Activated B cell treated with CpG ODN at 0.5 μM for 24 hours (primary cell): ENCODE measurements around the gene SLC52A1. TPM values are rescaled to one million over a fixed set of nuclear protein-coding genes. Genes with fewer than 3 reads are reported as not detected.

Experiments
- ATAC-seq: fragments of 200-7000 bp; cut with Tn5 transposase; one replicate; pipeline ENCODE4 v1.10.0; 2021; ENCODE audit warnings: low read depth, mild to moderate bottlenecking, moderate library complexity
- CTCF ChIA-PET: fragments of 350-600 bp; sonication (Branson Sonifier 250); formaldehyde crosslinking; loops from one replicate; lab custom pipeline; 2021; ENCODE audit warnings: antibody characterized with exemption; lab: Charles Lee
- POLR2A ChIA-PET: fragments of 350-600 bp; sonication (Branson Sonifier 250); formaldehyde crosslinking; loops from one replicate; lab custom pipeline; 2021; ENCODE audit warnings: antibody characterized with exemption; lab: Charles Lee
- DNase-seq: peaks from one replicate; pipeline ENCODE4 v3.0.0; 2022
- H3K27ac Mint-ChIP-seq: one replicate; pipeline ENCODE4 v1.8.0; 2020; ENCODE audit warnings: mixed read lengths
- H3K27me3 Mint-ChIP-seq: one replicate; pipeline ENCODE4 v1.8.0; 2021; ENCODE audit warnings: mixed read lengths
- H3K36me3 Mint-ChIP-seq: one replicate; pipeline ENCODE4 v1.8.0; 2021; ENCODE audit warnings: low read depth, mixed read lengths
- H3K4me1 Mint-ChIP-seq: one replicate; pipeline ENCODE4 v1.8.0; 2021; ENCODE audit warnings: mixed read lengths
- H3K4me3 Mint-ChIP-seq: one replicate; pipeline ENCODE4 v1.8.0; 2020; ENCODE audit warnings: mild to moderate bottlenecking, mixed read lengths
- H3K9me3 Mint-ChIP-seq: one replicate; pipeline ENCODE4 v1.8.0; 2020; ENCODE audit warnings: mixed read lengths
- CTCF ChIP-seq: fragments of 200-600 bp; IDR thresholded peaks from one replicate; pipeline ENCODE4 v1.8.0; 2022; ENCODE audit warnings: antibody characterized with exemption, mild to moderate bottlenecking
- intact Hi-C: fragments of 100-400 bp; cut with micrococcal nuclease; formaldehyde crosslinking; loops from one replicate; pipeline ENCODE4 v1.15.1; 2024
- total RNA-seq: library from RNA; stranded (reverse); gene quantifications from 2 replicates; pipeline ENCODE4 v1.2.3, GENCODE V29; 2022

SLC52A1 gene
- total RNA-seq, 1 donor from 2014 or later = 0.09 TPM

GRCh38 chr17:5069724-5070123, 34.5 kb upstream of the SLC52A1 start:
- H3K9me3 Mint-ChIP-seq = no peaks in the 10 kb centered on the region
- H3K27me3 Mint-ChIP-seq = peaks cover 3% of the 10 kb centered on the region
- no peaks in the 10 kb centered on the region for H3K36me3 Mint-ChIP-seq
- H3K4me1 Mint-ChIP-seq = no peaks in the 10 kb centered on the region
- H3K4me3 Mint-ChIP-seq = no peak overlapping the region
- intact Hi-C loops = no loop called here
- ATAC-seq = no peak
- DNase-seq = no peak
- H3K27ac Mint-ChIP-seq = no peak overlapping the region
- TF ChIP-seq CTCF = no peak
- CTCF ChIA-PET = no interaction called here
- POLR2A ChIA-PET = no interaction called here

- ChIA-PET POLR2A (no interaction called here), CTCF (no interaction called here)
- Mint-ChIP-seq H3K36me3 (no peaks in the 10 kb centered on the region), H3K27me3 (peaks cover 4% of the 10 kb centered on the region), H3K9me3 (no peaks in the 10 kb centered on the region), H3K4me3 (no peak overlapping the region), H3K4me1 (no peaks in the 10 kb centered on the region), H3K27ac (no peak overlapping the region)
- TF ChIP-seq CTCF = no peak
- ATAC-seq (no peak), DNase-seq (no peak)
- intact Hi-C loops = no loop called here
Observed at GRCh38 chr17:5068236-5068635, 33.0 kb upstream of the SLC52A1 start.

GRCh38 chr17:5065227-5065744, 30.1 kb upstream of the SLC52A1 start:
- intact Hi-C loops = no loop called here
- peaks cover 5% of the 10 kb centered on the region for H3K27me3 Mint-ChIP-seq
- no peak for TF ChIP-seq CTCF
- ChIA-PET POLR2A (no interaction called here), CTCF (no interaction called here)
- H3K9me3 Mint-ChIP-seq = no peaks in the 10 kb centered on the region
- ATAC-seq (no peak), DNase-seq (no peak)
- no peaks in the 10 kb centered on the region for H3K36me3 Mint-ChIP-seq
- H3K4me1 Mint-ChIP-seq = peaks cover 6% of the 10 kb centered on the region
- no peak overlapping the region for H3K4me3 Mint-ChIP-seq
- H3K27ac Mint-ChIP-seq = no peak overlapping the region

- ATAC-seq (no peak), DNase-seq (no peak)
- intact Hi-C loops = no loop called here
- no peak for TF ChIP-seq CTCF
- Mint-ChIP-seq H3K9me3 (no peaks in the 10 kb centered on the region), H3K4me3 (no peak overlapping the region), H3K36me3 (no peaks in the 10 kb centered on the region), H3K4me1 (peaks cover 19% of the 10 kb centered on the region), H3K27me3 (no peaks in the 10 kb centered on the region), H3K27ac (no peak overlapping the region)
- ChIA-PET POLR2A (interaction anchor here (0.7 kb wide), 2 partner anchors 38 to 272 kb away, joined by 8 to 14 read pairs; no protein-coding TSS in a partner anchor), CTCF (no interaction called here)
Observed at GRCh38 chr17:5055543-5055942, 20.3 kb upstream of the SLC52A1 start.

GRCh38 chr17:5050278-5050677, 15.1 kb upstream of the SLC52A1 start:
- DNase-seq = no peak
- Mint-ChIP-seq H3K9me3 (no peaks in the 10 kb centered on the region), H3K27ac (peak overlapping the region; percentile 86), H3K4me1 (peaks cover 46% of the 10 kb centered on the region), H3K27me3 (no peaks in the 10 kb centered on the region), H3K36me3 (no peaks in the 10 kb centered on the region), H3K4me3 (no peak overlapping the region)
- ChIA-PET POLR2A (interaction anchor here (1.6 to 2.0 kb wide), 3 partner anchors 19 to 83 kb away, joined by 8 to 9 read pairs (median 9); partner anchors contain the start of genes SPAG7 and ZFP3), CTCF (interaction anchor here (0.7 to 1.4 kb wide), 5 partner anchors 9 to 1138 kb away, joined by 3 to 5 read pairs (median 3); partner anchors contain the start of gene SPAG7)
- intact Hi-C loops = no loop called here
- no peak for TF ChIP-seq CTCF
- ATAC-seq = no peak
